ENCODE measurements around the gene TPM4. TPM values are rescaled to one million over a fixed set of nuclear protein-coding genes. Genes with fewer than 3 reads are reported as not detected.

Gene TPM4
- polyA plus RNA-seq, 10 donors = 193 to 331 (median 238) TPM

Other genes with a start within 250 kb of the TPM4 start
- not detected for gene CYP4F2, start 178.4 kb upstream of the TPM4 start, polyA plus RNA-seq (ENCODE audit: insufficient read length in 10 of 10)
- under 1 TPM in 1 of 10 donors, not detected in 9; 0.12 TPM for gene CYP4F11, start 142.0 kb upstream of the TPM4 start, polyA plus RNA-seq (ENCODE audit: insufficient read length in 10 of 10)
- not detected for gene OR10H4, start 127.5 kb upstream of the TPM4 start, polyA plus RNA-seq (ENCODE audit: insufficient read length in 10 of 10)
- 10 to 100 TPM; 32.4 to 53.3 (median 35.4) TPM for gene RAB8A, start 35.4 kb downstream of the TPM4 start, polyA plus RNA-seq (ENCODE audit: insufficient read length in 10 of 10)
- gene HSH2D, start 67.2 kb downstream of the TPM4 start, polyA plus RNA-seq (ENCODE audit: insufficient read length in 10 of 10) = 1 to 10 TPM in 2 of 10 donors, under 1 TPM in 8; 0.07 to 1.3 (median 0.37) TPM
- not detected for gene CIB3, start 97.0 kb downstream of the TPM4 start, polyA plus RNA-seq (ENCODE audit: insufficient read length in 10 of 10)
- 10 to 100 TPM; 51.3 to 77.4 (median 63.1) TPM for gene FAM32A, start 108.9 kb downstream of the TPM4 start, polyA plus RNA-seq (ENCODE audit: insufficient read length in 10 of 10)
- 10 to 100 TPM; 35.3 to 52.7 (median 42.7) TPM for gene AP1M1, start 121.4 kb downstream of the TPM4 start, polyA plus RNA-seq (ENCODE audit: insufficient read length in 10 of 10)
- 10 to 100 TPM; 35.8 to 91.6 (median 66.7) TPM for gene KLF2, start 248.3 kb downstream of the TPM4 start, polyA plus RNA-seq (ENCODE audit: insufficient read length in 10 of 10)

Measured in muscle of back (tissue), 10 donors.